ENCODE results near the gene GPR171. TPM values are rescaled to one million over a fixed set of nuclear protein-coding genes. Genes with fewer than 3 reads are reported as not detected.
"Not testable (repeated sequence)": the region's sequence is repeated elsewhere in the genome, so short reads cannot be mapped to it uniquely, and the experiment has no call there.

The GPR171 gene
- total and polyA plus RNA-seq, 2 donors (not counting 1 experiment from before 2014, with no cell fraction given), result not detected

DNA sequence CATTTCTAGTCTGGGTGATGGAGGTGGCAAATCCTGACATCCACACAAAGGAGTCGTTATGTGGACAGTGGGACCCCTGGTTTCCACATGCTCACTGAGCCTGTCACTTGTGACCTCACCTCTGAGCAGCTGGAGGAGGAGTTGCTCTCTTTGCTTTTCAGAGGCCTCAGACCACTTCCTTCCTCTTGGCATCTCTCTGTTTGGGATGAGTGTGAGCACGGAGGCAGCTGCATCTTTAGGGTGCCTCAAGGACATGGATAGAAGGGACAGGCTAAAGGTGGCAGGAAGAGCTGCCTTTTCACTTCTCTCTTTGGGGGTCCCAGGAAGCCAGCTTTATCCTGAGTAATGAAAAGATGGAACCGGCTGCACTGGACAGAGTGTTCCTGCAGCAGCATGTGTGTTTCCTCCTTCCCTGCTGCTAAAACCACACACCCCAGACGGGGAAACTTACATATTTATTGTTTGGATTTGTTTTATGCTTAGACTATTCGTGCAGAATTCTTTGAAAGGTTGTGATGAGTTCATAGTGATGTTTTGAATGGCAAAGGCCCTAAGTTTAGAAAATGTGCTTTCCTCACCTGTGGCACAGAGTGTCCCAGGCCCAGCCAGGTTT is 31.8 kb downstream of the GPR171 start:
- H3K4me1 ChIP-seq (ENCODE audit: control insufficient read depth, extremely low read depth, insufficient read depth, low read length), result no peaks in the 10 kb centered on the region
- H3K27ac ChIP-seq (ENCODE audit: insufficient read depth, low read length), result no peak overlapping the region
- H3K4me2 ChIP-seq (ENCODE audit: extremely low read depth, insufficient read depth, low read length), result no peak overlapping the region
- peak overlapping the region; percentile 42 for H2AFZ ChIP-seq (ENCODE audit: low read length)
- DNase-seq (ENCODE audit: low read depth in 2 of 2), result peak in 1 of 2 donors; percentile 3
- no peak overlapping the region for H3K4me3 ChIP-seq (replicated peaks in 1 of 4; ENCODE audit: control extremely low read depth in 1 of 4, insufficient read depth in 1 of 4, low read depth in 3 of 4, low read length in 4 of 4)
- no peaks in the 10 kb centered on the region for H4K20me1 ChIP-seq (ENCODE audit: control insufficient read depth, extremely low read depth, insufficient read depth, low read length)
- H3K79me2 ChIP-seq (ENCODE audit: control insufficient read depth, insufficient read depth, low read length), result no peaks in the 10 kb centered on the region
- H3K9me3 ChIP-seq (ENCODE audit: control insufficient read depth, insufficient read depth, low read depth, low read length), result no peaks in the 10 kb centered on the region
- H3K36me3 ChIP-seq (ENCODE audit: control insufficient read depth, insufficient read depth, low read length), result no peaks in the 10 kb centered on the region
- H3K27me3 ChIP-seq (ENCODE audit: control insufficient read depth, insufficient read depth, low read length), result no peaks in the 10 kb centered on the region
- TF ChIP-seq, protein P1, sequence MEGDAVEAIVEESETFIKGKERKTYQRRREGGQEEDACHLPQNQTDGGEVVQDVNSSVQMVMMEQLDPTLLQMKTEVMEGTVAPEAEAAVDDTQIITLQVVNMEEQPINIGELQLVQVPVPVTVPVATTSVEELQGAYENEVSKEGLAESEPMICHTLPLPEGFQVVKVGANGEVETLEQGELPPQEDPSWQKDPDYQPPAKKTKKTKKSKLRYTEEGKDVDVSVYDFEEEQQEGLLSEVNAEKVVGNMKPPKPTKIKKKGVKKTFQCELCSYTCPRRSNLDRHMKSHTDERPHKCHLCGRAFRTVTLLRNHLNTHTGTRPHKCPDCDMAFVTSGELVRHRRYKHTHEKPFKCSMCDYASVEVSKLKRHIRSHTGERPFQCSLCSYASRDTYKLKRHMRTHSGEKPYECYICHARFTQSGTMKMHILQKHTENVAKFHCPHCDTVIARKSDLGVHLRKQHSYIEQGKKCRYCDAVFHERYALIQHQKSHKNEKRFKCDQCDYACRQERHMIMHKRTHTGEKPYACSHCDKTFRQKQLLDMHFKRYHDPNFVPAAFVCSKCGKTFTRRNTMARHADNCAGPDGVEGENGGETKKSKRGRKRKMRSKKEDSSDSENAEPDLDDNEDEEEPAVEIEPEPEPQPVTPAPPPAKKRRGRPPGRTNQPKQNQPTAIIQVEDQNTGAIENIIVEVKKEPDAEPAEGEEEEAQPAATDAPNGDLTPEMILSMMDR (conservative IDR thresholded peaks at IDR 0.05 in 1 of 2, IDR thresholded peaks at IDR 0.05 in 1 of 2; ENCODE audit: low read depth in 1 of 2, low read length in 2 of 2), result no peak
- no peak for TF ChIP-seq EZH2 (IDR thresholded peaks at IDR 0.05; ENCODE audit: low read length, missing control alignments)
- H3K9ac ChIP-seq (ENCODE audit: insufficient read depth, low read length), result no peak overlapping the region

GRCh38 chr3:151169948-151170679 is 32.9 kb downstream of the GPR171 start:
- not testable (repeated sequence) for H3K4me2 ChIP-seq (ENCODE audit: extremely low read depth, insufficient read depth, low read length)
- peak in 1 of 2 donors; percentile 39 for DNase-seq (ENCODE audit: low read depth in 2 of 2)

GRCh38 chr3:151169262-151169947 is 33.6 kb downstream of the GPR171 start:
- no peaks in the 10 kb centered on the region for H3K9me3 ChIP-seq (ENCODE audit: control insufficient read depth, insufficient read depth, low read depth, low read length)
- no peaks in the 10 kb centered on the region for H3K4me1 ChIP-seq (ENCODE audit: control insufficient read depth, extremely low read depth, insufficient read depth, low read length)
- H3K4me2 ChIP-seq (ENCODE audit: extremely low read depth, insufficient read depth, low read length), result no peak overlapping the region
- no peak overlapping the region for H3K4me3 ChIP-seq (replicated peaks in 1 of 4; ENCODE audit: control extremely low read depth in 1 of 4, insufficient read depth in 1 of 4, low read depth in 3 of 4, low read length in 4 of 4)
- DNase-seq (ENCODE audit: low read depth in 2 of 2), result no peak
- no peaks in the 10 kb centered on the region for H3K36me3 ChIP-seq (ENCODE audit: control insufficient read depth, insufficient read depth, low read length)
- no peak overlapping the region for H2AFZ ChIP-seq (ENCODE audit: low read length)
- H3K9ac ChIP-seq (ENCODE audit: insufficient read depth, low read length), result no peak overlapping the region
- TF ChIP-seq, protein P1 (conservative IDR thresholded peaks at IDR 0.05 in 1 of 2, IDR thresholded peaks at IDR 0.05 in 1 of 2; ENCODE audit: low read depth in 1 of 2, low read length in 2 of 2), result no peak
- no peak for TF ChIP-seq EZH2 (IDR thresholded peaks at IDR 0.05; ENCODE audit: low read length, missing control alignments)
- no peaks in the 10 kb centered on the region for H3K79me2 ChIP-seq (ENCODE audit: control insufficient read depth, insufficient read depth, low read length)
- no peak overlapping the region for H3K27ac ChIP-seq (ENCODE audit: insufficient read depth, low read length)
- no peaks in the 10 kb centered on the region for H4K20me1 ChIP-seq (ENCODE audit: control insufficient read depth, extremely low read depth, insufficient read depth, low read length)
- no peaks in the 10 kb centered on the region for H3K27me3 ChIP-seq (ENCODE audit: control insufficient read depth, insufficient read depth, low read length)

More at GRCh38 chr3:151169948-151170679, 32.9 kb downstream of the GPR171 start:
- not testable (repeated sequence) for H3K79me2 ChIP-seq (ENCODE audit: control insufficient read depth, insufficient read depth, low read length); H3K9me3 ChIP-seq (ENCODE audit: control insufficient read depth, insufficient read depth, low read depth, low read length); H3K36me3 ChIP-seq (ENCODE audit: control insufficient read depth, insufficient read depth, low read length); H3K4me3 ChIP-seq (replicated peaks in 1 of 4; ENCODE audit: control extremely low read depth in 1 of 4, insufficient read depth in 1 of 4, low read depth in 3 of 4, low read length in 4 of 4); H3K4me1 ChIP-seq (ENCODE audit: control insufficient read depth, extremely low read depth, insufficient read depth, low read length); H3K9ac ChIP-seq (ENCODE audit: insufficient read depth, low read length); H4K20me1 ChIP-seq (ENCODE audit: control insufficient read depth, extremely low read depth, insufficient read depth, low read length); H3K27ac ChIP-seq (ENCODE audit: insufficient read depth, low read length); H3K27me3 ChIP-seq (ENCODE audit: control insufficient read depth, insufficient read depth, low read length); H2AFZ ChIP-seq (ENCODE audit: low read length)

Data from fibroblast of lung (primary cell).